Smooth muscle cell (in vitro differentiated cells): Measurements from ENCODE around the gene GGCX. TPM values are rescaled to one million over a fixed set of nuclear protein-coding genes. Genes with fewer than 3 reads are reported as not detected.

Source experiments
- DNase-seq: peaks from one replicate; lab custom pipeline; 2025; ENCODE audit not compliant: unreplicated experiment; lab: John Stamatoyannopoulos, UW
- H2AFZ ChIP-seq: fragments of 200-600 bp; sonication (generic); 2 replicates; pipeline ENCODE4 v1.6.0; 2016; ENCODE audit warnings: antibody characterized with exemption, low read depth, mild to moderate bottlenecking
- H3F3A ChIP-seq: fragments of 200-600 bp; sonication (generic); 2 replicates; pipeline ENCODE4 v1.6.0; 2017; ENCODE audit warnings: antibody characterized with exemption, low read depth
- H3K27ac ChIP-seq: fragments of 200-600 bp; sonication (generic); 2 replicates; pipeline ENCODE4 v1.5.1; 2016; ENCODE audit warnings: low read depth, mild to moderate bottlenecking
- H3K27me3 ChIP-seq: fragments of 200-600 bp; sonication (generic); 2 replicates; pipeline ENCODE4 v1.6.1; 2016; ENCODE audit warnings: low read depth, mild to moderate bottlenecking
- H3K36me3 ChIP-seq: fragments of 200-600 bp; sonication (generic); 2 replicates; pipeline ENCODE4 v1.5.1; 2016; ENCODE audit warnings: low read depth
- H3K4me1 ChIP-seq: fragments of 200-600 bp; sonication (generic); 2 replicates; pipeline ENCODE4 v1.5.1; 2016; ENCODE audit warnings: low read depth
- H3K4me2 ChIP-seq: fragments of 200-600 bp; sonication (generic); 2 replicates; pipeline ENCODE4 v1.6.0; 2016; ENCODE audit warnings: mild to moderate bottlenecking
- H3K4me3 ChIP-seq: fragments of 200-600 bp; sonication (generic); 2 replicates; pipeline ENCODE4 v1.5.1; 2016; ENCODE audit warnings: mild to moderate bottlenecking
- H3K79me2 ChIP-seq: fragments of 200-600 bp; sonication (generic); 2 replicates; pipeline ENCODE4 v1.6.0; 2016; ENCODE audit warnings: low read depth, mild to moderate bottlenecking
- H3K9ac ChIP-seq: fragments of 200-600 bp; sonication (generic); 2 replicates; pipeline ENCODE4 v1.6.0; 2016; ENCODE audit warnings: low read depth
- H3K9me3 ChIP-seq: fragments of 200-600 bp; sonication (generic); replicated peaks from 2 replicates; pipeline ENCODE4 v1.5.1; 2016; ENCODE audit warnings: low read depth
- H4K20me1 ChIP-seq: fragments of 200-600 bp; sonication (generic); 2 replicates; pipeline ENCODE4 v1.6.0; 2016; ENCODE audit warnings: low read depth
- WGBS: methylation state at CpG from one replicate; pipeline ENCODE4 v1.1.7; 2016; ENCODE audit warnings: low lambda C conversion rate; 5-methylcytosine and 5-hydroxymethylcytosine counted together
- polyA plus RNA-seq: library from polyadenylated mRNA; unstranded; fragments of >200 nt; fragmentation: Nextera tagmentation; extraction: Ambion mirVana; gene quantifications from 2 replicates; pipeline ENCODE4 v1.2.1, GENCODE V29; 2016
- total RNA-seq: library from RNA; depleted of rRNA; stranded (reverse); fragments of >200 nt; gene quantifications from 2 replicates; pipeline ENCODE4 v1.2.3, GENCODE V29; 2014
- TF ChIP-seq, protein P1 (sequence below): fragments of 200-600 bp; sonication (generic); IDR thresholded peaks from 2 replicates; pipeline ENCODE4 v1.5.1; 2017; ENCODE audit warnings: borderline replicate concordance, mild to moderate bottlenecking, antibody characterized with exemption; ENCODE audit not compliant: insufficient read depth, poor library complexity, severe bottlenecking

GGCX gene
- total and polyA plus RNA-seq, 2 experiments from 2014 or later = 44.5 to 83.2 TPM

DNA sequence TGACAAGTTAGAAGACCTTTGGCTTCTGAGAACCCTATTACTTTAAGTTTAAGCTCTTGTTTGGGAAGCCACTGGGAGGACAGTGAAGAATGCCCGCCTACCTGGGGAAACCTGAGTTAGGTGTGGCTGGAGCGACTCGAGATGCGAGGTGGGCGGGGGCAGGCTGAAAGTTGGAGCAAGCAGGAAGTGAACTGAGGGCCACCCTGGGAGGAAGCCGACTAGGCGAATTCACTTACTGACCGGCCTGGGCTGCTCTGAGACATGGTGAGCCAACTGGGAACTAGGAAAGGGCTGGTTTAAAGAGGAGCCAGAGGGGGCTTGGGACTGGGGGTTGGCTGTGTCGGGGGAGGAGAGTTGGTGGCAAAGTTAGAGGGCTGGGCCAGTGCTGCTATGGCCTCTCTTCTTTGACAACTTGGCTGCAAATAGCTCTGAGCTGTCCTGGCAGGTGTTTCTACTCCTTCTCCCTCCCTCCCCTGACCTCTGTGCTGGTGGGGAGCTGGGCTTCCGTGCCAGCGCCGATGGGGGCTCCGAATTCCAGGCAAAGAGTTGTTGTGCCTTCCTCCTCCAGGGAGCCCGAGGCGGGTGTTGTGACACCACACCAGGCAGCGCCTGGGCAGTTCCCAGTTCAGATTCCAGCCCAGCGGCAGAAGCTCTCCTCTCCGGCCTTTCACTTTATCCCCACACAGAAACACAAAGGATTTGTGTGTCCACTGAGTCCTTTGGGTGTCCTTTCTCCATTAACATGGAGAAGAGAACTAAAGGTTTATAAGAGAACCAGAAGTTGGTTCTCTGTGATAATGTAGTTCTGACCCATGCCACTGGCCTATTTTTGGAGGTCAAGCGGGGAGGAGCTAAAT lies 16.3 kb upstream of the GGCX start, which contains the start of gene VAMP8:
VAMP8 (plus strand) TSS at position 201 of the 857 bp plus-strand sequence; CDS start at position 262, 61 bp downstream.
- no peaks in the 10 kb centered on the region for H3K27me3 ChIP-seq
- H3K4me1 ChIP-seq = peaks cover 19% of the 10 kb centered on the region
- H3K27ac ChIP-seq = peak within 1 kb of the TSS; percentile 67
- H2AFZ ChIP-seq = peak within 1 kb of the TSS; percentile 84
- no peaks in the 10 kb centered on the region for H4K20me1 ChIP-seq
- no peak for DNase-seq
- TF ChIP-seq, protein P1, sequence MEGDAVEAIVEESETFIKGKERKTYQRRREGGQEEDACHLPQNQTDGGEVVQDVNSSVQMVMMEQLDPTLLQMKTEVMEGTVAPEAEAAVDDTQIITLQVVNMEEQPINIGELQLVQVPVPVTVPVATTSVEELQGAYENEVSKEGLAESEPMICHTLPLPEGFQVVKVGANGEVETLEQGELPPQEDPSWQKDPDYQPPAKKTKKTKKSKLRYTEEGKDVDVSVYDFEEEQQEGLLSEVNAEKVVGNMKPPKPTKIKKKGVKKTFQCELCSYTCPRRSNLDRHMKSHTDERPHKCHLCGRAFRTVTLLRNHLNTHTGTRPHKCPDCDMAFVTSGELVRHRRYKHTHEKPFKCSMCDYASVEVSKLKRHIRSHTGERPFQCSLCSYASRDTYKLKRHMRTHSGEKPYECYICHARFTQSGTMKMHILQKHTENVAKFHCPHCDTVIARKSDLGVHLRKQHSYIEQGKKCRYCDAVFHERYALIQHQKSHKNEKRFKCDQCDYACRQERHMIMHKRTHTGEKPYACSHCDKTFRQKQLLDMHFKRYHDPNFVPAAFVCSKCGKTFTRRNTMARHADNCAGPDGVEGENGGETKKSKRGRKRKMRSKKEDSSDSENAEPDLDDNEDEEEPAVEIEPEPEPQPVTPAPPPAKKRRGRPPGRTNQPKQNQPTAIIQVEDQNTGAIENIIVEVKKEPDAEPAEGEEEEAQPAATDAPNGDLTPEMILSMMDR = no peak
- WGBS = 18% methylated on average over 19 of the region's 19 CpGs
- no peaks in the 10 kb centered on the region for H3K9me3 ChIP-seq
- H3K9ac ChIP-seq = peak within 1 kb of the TSS; percentile 39
- H3K4me3 ChIP-seq = peak within 1 kb of the TSS; percentile 55
- peak within 1 kb of the TSS; percentile 84 for H3K4me2 ChIP-seq
- H3F3A ChIP-seq = peaks cover 9% of the 10 kb centered on the region
- no peaks in the 10 kb centered on the region for H3K36me3 ChIP-seq
- H3K79me2 ChIP-seq = no peaks in the 10 kb centered on the region

DNA sequence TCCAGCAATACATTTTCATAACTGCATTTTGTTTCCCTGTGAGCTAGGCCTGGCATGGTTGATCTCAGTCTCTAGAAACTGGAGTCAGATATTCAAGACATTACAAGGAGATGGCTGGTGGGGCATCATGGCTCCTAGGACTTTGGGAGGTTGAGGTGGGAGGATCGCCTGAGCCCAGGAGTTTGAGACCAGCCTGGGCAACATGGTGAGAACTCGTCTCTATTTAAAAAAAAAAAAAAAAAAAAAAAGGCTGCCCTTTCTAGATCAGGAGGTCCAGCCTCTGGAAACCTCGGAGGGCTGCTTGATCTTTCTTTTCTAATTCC lies 15.7 kb upstream of the GGCX start:
- peaks cover 19% of the 10 kb centered on the region for H3K4me1 ChIP-seq
- H3K9ac ChIP-seq = no peak overlapping the region
- H2AFZ ChIP-seq = no peak overlapping the region
- peak overlapping the region; percentile 55 for H3K4me3 ChIP-seq
- H3K27ac ChIP-seq = peak overlapping the region; percentile 67
- TF ChIP-seq, protein P1 = no peak
- H3K27me3 ChIP-seq = no peaks in the 10 kb centered on the region
- H3K4me2 ChIP-seq = peak overlapping the region; percentile 84
- DNase-seq = no peak
- H3F3A ChIP-seq = peaks cover 9% of the 10 kb centered on the region
- H3K9me3 ChIP-seq = no peaks in the 10 kb centered on the region
- H3K36me3 ChIP-seq = no peaks in the 10 kb centered on the region
- H3K79me2 ChIP-seq = no peaks in the 10 kb centered on the region
- WGBS = 71% methylated on average over 3 of the region's 3 CpGs
- H4K20me1 ChIP-seq = no peaks in the 10 kb centered on the region

DNA sequence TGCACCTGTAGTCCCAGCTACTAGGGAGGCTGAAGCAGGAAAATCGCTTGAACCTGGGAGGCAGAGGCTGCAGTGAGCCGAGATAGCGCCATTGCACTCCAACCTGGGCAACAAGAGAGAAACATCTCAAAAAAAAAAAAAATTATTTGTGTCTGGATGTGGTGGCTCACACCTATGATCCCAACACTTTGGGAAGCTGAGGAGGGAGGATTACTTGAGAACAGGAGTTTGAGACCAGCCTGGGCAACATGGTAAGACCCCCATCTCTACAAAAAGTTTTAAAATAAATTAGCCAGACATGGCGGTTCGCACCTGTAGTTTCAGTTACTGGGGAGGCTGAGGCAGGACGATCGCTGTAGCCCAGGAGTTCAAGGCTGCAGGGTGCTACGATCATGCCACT lies 14.4 kb upstream of the GGCX start:
- Histone ChIP-seq H3K27ac (no peak overlapping the region), H3K4me1 (peaks cover 19% of the 10 kb centered on the region), H2AFZ (no peak overlapping the region), H3K27me3 (peaks cover 2% of the 10 kb centered on the region), H3K4me3 (no peak overlapping the region), H4K20me1 (no peaks in the 10 kb centered on the region), H3K36me3 (no peaks in the 10 kb centered on the region), H3K79me2 (no peaks in the 10 kb centered on the region), H3K9me3 (no peaks in the 10 kb centered on the region), H3K9ac (no peak overlapping the region), H3F3A (peaks cover 9% of the 10 kb centered on the region), H3K4me2 (no peak overlapping the region)
- TF ChIP-seq, protein P1 = no peak
- 95% methylated on average over 8 of the region's 8 CpGs for WGBS
- no peak for DNase-seq

DNA sequence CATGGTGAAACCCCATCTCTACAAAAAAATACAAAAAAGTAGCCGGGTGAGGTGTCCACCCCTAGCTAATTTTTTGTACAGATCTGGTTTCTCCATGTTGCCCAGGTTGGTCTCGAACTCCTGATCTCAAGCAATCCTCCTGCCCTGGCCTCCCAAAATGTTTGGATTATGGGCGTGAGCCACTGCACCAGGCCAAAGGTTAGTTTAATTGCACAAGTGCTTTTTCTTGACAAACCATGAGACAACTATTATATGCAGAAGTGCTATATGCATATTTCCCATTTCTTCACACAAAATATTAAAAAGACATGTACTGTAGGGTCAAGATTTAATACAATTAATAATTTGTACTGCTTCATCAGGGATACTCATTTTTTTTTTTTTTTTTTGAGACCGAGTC lies 5.0 kb upstream of the GGCX start:
- no peak overlapping the region for H3K4me3 ChIP-seq
- no peaks in the 10 kb centered on the region for H3K4me1 ChIP-seq
- H3F3A ChIP-seq = no peaks in the 10 kb centered on the region
- TF ChIP-seq, protein P1 = no peak
- no peak overlapping the region for H3K9ac ChIP-seq
- no peak overlapping the region for H3K27ac ChIP-seq
- H2AFZ ChIP-seq = no peak overlapping the region
- WGBS = 85% methylated on average over 4 of the region's 4 CpGs
- no peak for DNase-seq
- no peaks in the 10 kb centered on the region for H3K9me3 ChIP-seq
- peaks cover 5% of the 10 kb centered on the region for H3K27me3 ChIP-seq
- no peak overlapping the region for H3K4me2 ChIP-seq
- no peaks in the 10 kb centered on the region for H3K36me3 ChIP-seq
- H4K20me1 ChIP-seq = no peaks in the 10 kb centered on the region
- no peaks in the 10 kb centered on the region for H3K79me2 ChIP-seq
